ENCODE data around the gene NEK9.

DNA sequence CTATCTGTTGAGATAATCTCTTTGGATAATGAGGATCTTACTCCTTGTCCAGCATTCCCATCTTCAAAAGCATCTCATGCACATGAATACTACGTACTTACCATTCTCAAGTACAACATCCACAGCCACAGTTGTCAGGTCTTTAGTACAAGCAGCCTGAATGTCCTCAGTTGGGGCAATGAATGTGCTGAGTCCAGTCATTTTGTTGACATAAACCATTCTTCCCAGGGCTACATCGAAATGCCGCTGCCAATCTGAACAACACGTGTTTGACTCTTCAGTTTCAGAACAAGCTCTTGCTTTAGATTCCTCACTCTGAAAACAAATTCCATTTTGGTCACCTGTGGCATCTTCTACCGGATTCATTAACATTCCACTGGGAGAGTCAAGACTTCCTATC is 80.6 kb downstream of the NEK9 start:
- TF ChIP-seq GATA2 (IDR thresholded peaks at IDR 0.05; ENCODE audit: low read depth, low read length): no peak
- TF ChIP-seq GATA3 (IDR thresholded peaks at IDR 0.05; ENCODE audit: low read depth, low read length): no peak

Measured in SH-SY5Y (cell line).